Osteocyte (in vitro differentiated cells): ENCODE measurements around the gene PRKG1. TPM values are rescaled to one million over a fixed set of nuclear protein-coding genes. Genes with fewer than 3 reads are reported as not detected.

Experiments used
- DNase-seq: peaks from one replicate; pipeline ENCODE4 v3.0.0; 2021; ENCODE audit warnings: mixed read lengths; ENCODE audit not compliant: unreplicated experiment; ENCODE audit errors: extremely low spot score
- H3K27ac Mint-ChIP-seq: one replicate; pipeline ENCODE4 v1.8.0; 2021; ENCODE audit warnings: mild to moderate bottlenecking, mixed read lengths; ENCODE audit not compliant: unreplicated experiment
- H3K27me3 Mint-ChIP-seq: one replicate; pipeline ENCODE4 v1.8.0; 2021; ENCODE audit warnings: mixed read lengths; ENCODE audit not compliant: unreplicated experiment
- H3K36me3 Mint-ChIP-seq: one replicate; pipeline ENCODE4 v1.8.0; 2021; ENCODE audit warnings: mixed read lengths; ENCODE audit not compliant: unreplicated experiment
- H3K4me1 Mint-ChIP-seq: one replicate; pipeline ENCODE4 v1.8.0; 2021; ENCODE audit warnings: mixed read lengths; ENCODE audit not compliant: unreplicated experiment
- H3K4me3 Mint-ChIP-seq: one replicate; pipeline ENCODE4 v1.8.0; 2021; ENCODE audit warnings: mild to moderate bottlenecking, moderate library complexity, mixed read lengths; ENCODE audit not compliant: unreplicated experiment
- H3K9me3 Mint-ChIP-seq: one replicate; pipeline ENCODE4 v1.8.0; 2021; ENCODE audit warnings: mixed read lengths; ENCODE audit not compliant: unreplicated experiment
- CTCF ChIP-seq: fragments of 200-600 bp; sonication (generic); IDR thresholded peaks from 2 replicates; pipeline ENCODE4 v1.5.0; 2021; ENCODE audit warnings: antibody characterized with exemption, mild to moderate bottlenecking, moderate library complexity
- total RNA-seq: library from RNA; stranded (reverse); gene quantifications from 2 replicates; pipeline ENCODE4 v1.2.1, GENCODE V29; 2021

PRKG1 gene
- total RNA-seq, 1 donor from 2014 or later, result 10.8 TPM

- no peaks in the 10 kb centered on the region for H3K27me3 Mint-ChIP-seq
- no peak overlapping the region for H3K27ac Mint-ChIP-seq
- no peaks in the 10 kb centered on the region for H3K4me1 Mint-ChIP-seq
- H3K4me3 Mint-ChIP-seq, result no peak overlapping the region
- DNase-seq, result no peak
- H3K9me3 Mint-ChIP-seq, result no peaks in the 10 kb centered on the region
- no peak for TF ChIP-seq CTCF
- H3K36me3 Mint-ChIP-seq, result no peaks in the 10 kb centered on the region
These were observed 969.5 kb downstream of the PRKG1 start for GRCh38 chr10:52043811-52044210.

GRCh38 chr10:52048051-52048450, 973.8 kb downstream of the PRKG1 start:
- Mint-ChIP-seq H3K27me3 (no peaks in the 10 kb centered on the region), H3K36me3 (no peaks in the 10 kb centered on the region), H3K9me3 (no peaks in the 10 kb centered on the region), H3K4me3 (no peak overlapping the region), H3K4me1 (no peaks in the 10 kb centered on the region), H3K27ac (no peak overlapping the region)
- DNase-seq, result no peak
- TF ChIP-seq CTCF, result no peak

- Mint-ChIP-seq H3K27ac (no peak overlapping the region), H3K36me3 (no peaks in the 10 kb centered on the region), H3K27me3 (no peaks in the 10 kb centered on the region), H3K4me1 (no peaks in the 10 kb centered on the region), H3K9me3 (no peaks in the 10 kb centered on the region), H3K4me3 (no peak overlapping the region)
- no peak for TF ChIP-seq CTCF
- DNase-seq, result no peak
These were observed 976.3 kb downstream of the PRKG1 start for GRCh38 chr10:52050429-52051047.

- TF ChIP-seq CTCF, result no peak
- DNase-seq, result no peak
- Mint-ChIP-seq H3K4me3 (no peak overlapping the region), H3K36me3 (no peaks in the 10 kb centered on the region), H3K9me3 (no peaks in the 10 kb centered on the region), H3K27ac (no peak overlapping the region), H3K4me1 (no peaks in the 10 kb centered on the region), H3K27me3 (no peaks in the 10 kb centered on the region)
These were observed 979.2 kb downstream of the PRKG1 start for GRCh38 chr10:52053497-52053896.

GRCh38 chr10:52056291-52056690, 982.0 kb downstream of the PRKG1 start:
- Mint-ChIP-seq H3K9me3 (no peaks in the 10 kb centered on the region), H3K36me3 (no peaks in the 10 kb centered on the region), H3K4me1 (no peaks in the 10 kb centered on the region), H3K27me3 (no peaks in the 10 kb centered on the region), H3K4me3 (no peak overlapping the region), H3K27ac (no peak overlapping the region)
- no peak for TF ChIP-seq CTCF
- DNase-seq, result no peak
